PFSK-1 (cell line): ENCODE data around the gene LRRC59.

Experiments
- FOXP2 ChIP-seq: optimal IDR thresholded peaks from 2 replicates; pipeline ENCODE3; 2011; ENCODE audit warnings: borderline replicate concordance, control low read depth, inconsistent platforms; ENCODE audit not compliant: insufficient read depth; ENCODE audit errors: extremely low read length, extremely low read depth
- POLR2AphosphoS5 ChIP-seq: IDR thresholded peaks from 2 replicates; pipeline ENCODE4 v1.6.1; 2012; ENCODE audit warnings: low read depth, mild to moderate bottlenecking, control low read depth, low read length, moderate library complexity
- REST ChIP-seq, 2 experiments: IDR thresholded peaks; 2 replicates each; pipeline versions ENCODE4 v1.6.1 to v1.8.0; 2011 to 2012; ENCODE audit warnings: low read depth in 2 of 2, low read length in 2 of 2, control low read depth in 1 of 2, inconsistent platforms in 1 of 2, mild to moderate bottlenecking in 1 of 2, moderate library complexity in 1 of 2; ENCODE audit not compliant: insufficient read depth in 1 of 2
- SIN3A ChIP-seq: IDR thresholded peaks from 2 replicates; pipeline ENCODE4 v1.6.1; 2012; ENCODE audit warnings: mild to moderate bottlenecking, low read length, moderate library complexity, borderline replicate concordance; ENCODE audit not compliant: insufficient read depth
- TAF1 ChIP-seq: IDR thresholded peaks from 2 replicates; pipeline ENCODE4 v1.6.1; 2012; ENCODE audit warnings: low read length, control low read depth, borderline replicate concordance; ENCODE audit not compliant: insufficient read depth

Gene LRRC59

GRCh38 chr17:50345432-50346312, 51.7 kb downstream of the LRRC59 start, which contains the start of gene XYLT2:
TSS of gene XYLT2 (plus strand) at chr17:50346126. CDS start at chr17:50346141, 15 bp downstream.
- TF ChIP-seq REST (IDR thresholded peaks at IDR 0.05; ENCODE audit: insufficient read depth in 1 of 2, low read depth in 2 of 2, low read length in 2 of 2) (peak in 1 of 2 experiments; percentile 35; a peak in 1 of 4 replicates), FOXP2 (peak; percentile 38), TAF1 (peak; percentile 81; the same call in 1 of the 2 replicates), SIN3A (no peak), POLR2AphosphoS5 (peak; percentile 76)

GRCh38 chr17:50344731-50345365, 52.5 kb downstream of the LRRC59 start:
- TF ChIP-seq REST (IDR thresholded peaks at IDR 0.05; ENCODE audit: insufficient read depth in 1 of 2, low read depth in 2 of 2, low read length in 2 of 2) (no peak), FOXP2 (no peak)

- TF ChIP-seq TAF1, result no peak
- no peak for TF ChIP-seq FOXP2
- no peak for TF ChIP-seq SIN3A
- no peak for TF ChIP-seq REST (IDR thresholded peaks at IDR 0.05; ENCODE audit: insufficient read depth in 1 of 2, low read depth in 2 of 2, low read length in 2 of 2)
- no peak for TF ChIP-seq POLR2AphosphoS5
Observed at GRCh38 chr17:50339381-50339780, 57.9 kb downstream of the LRRC59 start.

- TF ChIP-seq REST (IDR thresholded peaks at IDR 0.05; ENCODE audit: insufficient read depth in 1 of 2, low read depth in 2 of 2, low read length in 2 of 2), result no peak
Observed at GRCh38 chr17:50338645-50339044, 58.7 kb downstream of the LRRC59 start.
